HepG2 (cell line): ENCODE data around the gene PPP1R16B. TPM values are rescaled to one million over a fixed set of nuclear protein-coding genes. Genes with fewer than 3 reads are reported as not detected.

ENCODE experiments used
- ATAC-seq: fragments of 200-7000 bp; cut with Tn5 transposase; 3 replicates; pipeline ENCODE4 v1.9.1; 2020; ENCODE audit warnings: mild to moderate bottlenecking, moderate library complexity
- BruUV-seq: library from RNA; stranded (reverse); fragments of 400-500 nt; replicated peaks from 2 replicates; lab custom pipeline; 2021; lab: Mats Ljungman, UMichigan
- CTCF ChIA-PET: fragments of 300-600 bp; formaldehyde crosslinking; extraction: SDS; loops from one replicate; lab custom pipeline; 2021; ENCODE audit warnings: low total read pairs, inconsistent platforms, low intra/inter-chr PET ratio; lab: Yijun Ruan, JAX
- POLR2A ChIA-PET: fragments of 350-600 bp; sonication (Branson Sonifier 250); formaldehyde crosslinking; loops from one replicate; lab custom pipeline; 2020; ENCODE audit warnings: antibody characterized with exemption, inconsistent platforms; lab: Yijun Ruan, JAX
- DNase-seq: peaks from one replicate; pipeline ENCODE4 v3.0.0-alpha.2; 2015; ENCODE audit warnings: low spot score
- FAIRE-seq: peaks from 3 replicates; lab custom pipeline; 2011; peaks lifted over from hg19 to GRCh38; lab: Jason Lieb, UNC
- H2AFZ ChIP-seq: one replicate; pipeline ENCODE4 v1.6.1; 2011; ENCODE audit warnings: low read length, inconsistent platforms
- H3K27ac ChIP-seq: fragments of 300-600 bp; 3 replicates; pipeline ENCODE4 v1.8.0; 2011; ENCODE audit warnings: mixed run types, mild to moderate bottlenecking, mixed read lengths, low read length, inconsistent platforms; ENCODE audit not compliant: insufficient read depth; ENCODE audit errors: extremely low read length
- H3K27me3 ChIP-seq, 2 experiments: fragments of 200-600 bp in 1 of 2; 2 replicates in 1 of 2; 3 replicates in 1 of 2; pipeline versions ENCODE4 v1.6.0 to v1.8.0; 2011; ENCODE audit warnings: low read length in 2 of 2, mild to moderate bottlenecking in 2 of 2, moderate library complexity in 2 of 2, inconsistent platforms in 1 of 2; ENCODE audit not compliant: insufficient read depth in 2 of 2, control insufficient read depth in 1 of 2
- H3K36me3 ChIP-seq, 2 experiments: fragments of 200-600 bp in 1 of 2; replicated peaks in 1 of 2; 2 replicates in 1 of 2; 3 replicates in 1 of 2; pipeline versions ENCODE4 v1.5.1 to v1.8.0; 2011; ENCODE audit warnings: low read length in 2 of 2, inconsistent platforms in 1 of 2; ENCODE audit not compliant: insufficient read depth in 2 of 2, control insufficient read depth in 1 of 2
- H3K4me1 ChIP-seq: 2 replicates; pipeline ENCODE4 v1.5.1; 2012; ENCODE audit warnings: low read length, inconsistent platforms; ENCODE audit not compliant: insufficient read depth
- H3K4me2 ChIP-seq: 2 replicates; pipeline ENCODE4 v1.6.0; 2011; ENCODE audit warnings: low read depth, low read length, inconsistent platforms
- H3K4me3 ChIP-seq, 3 experiments: fragments of 200-600 bp in 1 of 3; sonication (generic), shearing (Covaris generic) in 1 of 3; replicated peaks in 1 of 3; 2 replicates each; pipeline ENCODE4 v1.5.1; 2011 to 2016; ENCODE audit warnings: low read length in 3 of 3, inconsistent platforms in 2 of 3, low read depth in 2 of 3, mild to moderate bottlenecking in 2 of 3, control low read depth in 1 of 3, mixed read lengths in 1 of 3; ENCODE audit not compliant: insufficient read depth in 1 of 3
- H3K79me2 ChIP-seq: one replicate; pipeline ENCODE4 v1.6.1; 2011; ENCODE audit warnings: low read length, inconsistent platforms; ENCODE audit not compliant: insufficient read depth
- H3K9ac ChIP-seq: 2 replicates; pipeline ENCODE4 v1.6.0; 2011; ENCODE audit warnings: mild to moderate bottlenecking, low read depth, low read length, inconsistent platforms; ENCODE audit not compliant: insufficient read depth
- H3K9me3 ChIP-seq: 2 replicates; pipeline ENCODE4 v1.5.1; 2012; ENCODE audit warnings: mild to moderate bottlenecking, low read length
- H4K20me1 ChIP-seq: 2 replicates; pipeline ENCODE4 v1.6.0; 2011; ENCODE audit warnings: inconsistent platforms, mild to moderate bottlenecking, low read length, moderate library complexity; ENCODE audit not compliant: insufficient read depth
- GATAD2A ChIP-seq: IDR thresholded peaks from 2 replicates; pipeline ENCODE4 v1.6.1; 2016
- HNF4A ChIP-seq: sonication (generic); formaldehyde crosslinking; IDR thresholded peaks from 2 replicates; pipeline ENCODE4 v1.4.0; 2020; ENCODE audit warnings: missing genetic modification reagents
- HNF4G ChIP-seq, 2 experiments: sonication (generic) in 1 of 2; formaldehyde crosslinking in 1 of 2; IDR thresholded peaks; 2 replicates each; pipeline versions ENCODE4 v1.4.0 to v1.6.1; 2011 to 2020; ENCODE audit warnings: borderline replicate concordance in 2 of 2, low read depth in 2 of 2, mild to moderate bottlenecking in 2 of 2, low read length in 1 of 2, missing genetic modification reagents in 1 of 2, moderate library complexity in 1 of 2
- POLR2A ChIP-seq, 2 experiments: IDR thresholded peaks; 2 replicates each; pipeline ENCODE4 v1.6.1; 2011; ENCODE audit warnings: low read depth in 2 of 2, low read length in 2 of 2, mild to moderate bottlenecking in 1 of 2, moderate library complexity in 1 of 2; ENCODE audit not compliant: insufficient read depth in 1 of 2
- PRPF4 ChIP-seq: fragments of 200-400 bp; formaldehyde crosslinking; IDR thresholded peaks from 2 replicates; pipeline ENCODE4 v1.6.1; 2016; ENCODE audit warnings: low read length, low read depth; ENCODE audit not compliant: poor library complexity, severe bottlenecking
- TEAD3 ChIP-seq: optimal IDR thresholded peaks from 2 replicates; pipeline ENCODE3; 2016; ENCODE audit warnings: borderline replicate concordance
- ZMYM4 ChIP-seq: sonication (generic); formaldehyde crosslinking; IDR thresholded peaks from 2 replicates; pipeline ENCODE4 v1.8.1; 2023; ENCODE audit warnings: mild to moderate bottlenecking, missing genetic modification reagents
- ZNF546 ChIP-seq: sonication (generic); formaldehyde crosslinking; conservative IDR thresholded peaks from 2 replicates; pipeline ENCODE4 v1.8.1; 2023; ENCODE audit warnings: mild to moderate bottlenecking, missing genetic modification reagents
- ZNF549 ChIP-seq: sonication (generic); formaldehyde crosslinking; IDR thresholded peaks from 2 replicates; pipeline ENCODE4 v1.5.0; 2020; ENCODE audit warnings: missing genetic modification reagents
- ZNF597 ChIP-seq: sonication (generic); formaldehyde crosslinking; IDR thresholded peaks from 2 replicates; pipeline ENCODE4 v1.5.0; 2020; ENCODE audit warnings: missing genetic modification reagents
- ZNF607 ChIP-seq: sonication (generic); formaldehyde crosslinking; IDR thresholded peaks from 2 replicates; pipeline ENCODE4 v1.5.1; 2020; ENCODE audit warnings: missing genetic modification reagents, mild to moderate bottlenecking, borderline replicate concordance
- WGBS: methylation state at CpG from one replicate; pipeline ENCODE4 v1.1.6; 2017; ENCODE audit warnings: low lambda C conversion rate; 5-methylcytosine and 5-hydroxymethylcytosine counted together
- in situ Hi-C: cut with HindIII; loops from 2 replicates; pipeline ENCODE4 v1.10.0; 2017; ENCODE audit warnings: low pct_unique_long_range_greater_than_20kb; ENCODE audit not compliant: extremely low pct_ligation_motif_present
- intact Hi-C: fragments of 100-400 bp; cut with micrococcal nuclease; formaldehyde crosslinking; loops from one replicate; pipeline ENCODE4 v1.10.0; 2022; ENCODE audit not compliant: unreplicated experiment
- polyA plus RNA-seq, 8 experiments: library from polyadenylated mRNA; depleted of rRNA in 3 of 8; stranded (reverse) in 7 of 8; unstranded in 1 of 8; fragments of >200 nt; fragmentation: Illumina TruSeq in 4 of 8; extraction: Trizol in 4 of 8; gene quantifications; 2 replicates each; pipeline versions ENCODE4 v1.2.1 to v1.2.3, GENCODE V29; 2011 to 2016; ENCODE audit warnings: low read depth in 4 of 8, missing spikeins in 1 of 8, mixed read lengths in 1 of 8; ENCODE audit not compliant: insufficient read depth in 1 of 8
- total RNA-seq, 5 experiments: library from RNA; depleted of rRNA; stranded (reverse); fragments of >200 nt; fragmentation: Illumina TruSeq; extraction: Trizol; gene quantifications; 2 replicates each; pipeline ENCODE4 v1.2.3, GENCODE V29; 2016; ENCODE audit warnings: low read depth in 1 of 5
- TF ChIP-seq, protein P1 (sequence below), 2 experiments: fragments of 450-650 bp in 1 of 2; sonication (generic) in 1 of 2; formaldehyde crosslinking in 1 of 2; IDR thresholded peaks; 2 replicates each; pipeline versions ENCODE4 v1.6.1 to v1.8.0; 2016 to 2022; ENCODE audit warnings: antibody characterized with exemption in 1 of 2, mild to moderate bottlenecking in 1 of 2, missing genetic modification reagents in 1 of 2

The PPP1R16B gene
- total and polyA plus RNA-seq, 2 of the 13 experiments (the other 11 are each of a cell fraction or from before 2014, with no cell fraction given), result 0.02 to 0.11 TPM

- peaks cover 3% of the 10 kb centered on the region; the same call in 1 of the 2 replicates for H4K20me1 ChIP-seq
- H3K79me2 ChIP-seq, result peaks cover 54% of the 10 kb centered on the region
- H3K4me2 ChIP-seq, result no peak overlapping the region
- H3K27me3 ChIP-seq, result no peaks in the 10 kb centered on the region
- no peak overlapping the region for H2AFZ ChIP-seq
- intact Hi-C loops, result loop anchor here (1.0 kb wide), 1 partner anchor 29 kb away; no protein-coding TSS in a partner anchor
- peak overlapping the region; percentile 39 for H3K27ac ChIP-seq
- BruUV-seq, result no TSS peak
- H3K9ac ChIP-seq, result no peak overlapping the region
- in situ Hi-C loops, result no loop called here
- no peak overlapping the region for H3K4me3 ChIP-seq
- 93% methylated on average over 5 of the region's 5 CpGs for WGBS
- ChIA-PET CTCF (no interaction called here), POLR2A (interaction anchor here (2.1 to 2.6 kb wide), 3 partner anchors 15 to 28 kb away, joined by 8 to 15 read pairs (median 12); partner anchors contain the start of genes DHX35 and FAM83D)
- peak; percentile 56 for FAIRE-seq
- peak; percentile 63 for DNase-seq
- peaks cover 55% of the 10 kb centered on the region for H3K4me1 ChIP-seq
- ATAC-seq, result peak; percentile 86
- H3K36me3 ChIP-seq, result peaks cover 49 to 84% of the 10 kb centered on the region in 2 experiments
- H3K9me3 ChIP-seq, result no peaks in the 10 kb centered on the region
- TF ChIP-seq ZNF607 (CRISPR knock-in tag), result no peak
- TF ChIP-seq POLR2A (IDR thresholded peaks at IDR 0.05; ENCODE audit: insufficient read depth in 1 of 2, low read depth in 2 of 2, low read length in 2 of 2), result peak in 1 of 2 experiments; percentile 22; a peak in 1 of 4 replicates
- TF ChIP-seq ZMYM4, result peak; percentile 66
- no peak for TF ChIP-seq ZNF597 (CRISPR knock-in tag)
- TF ChIP-seq GATAD2A (CRISPR knock-in tag), result peak; percentile 29; the same call in 1 of the 2 replicates
- no peak for TF ChIP-seq ZNF549 (CRISPR knock-in tag)
- peak; percentile 80 for TF ChIP-seq HNF4A
- peak; percentile 47 for TF ChIP-seq PRPF4
- TF ChIP-seq TEAD3, result peak; percentile 74
- peak; percentile 45; the same call in 1 of the 2 replicates for TF ChIP-seq HNF4G (IDR thresholded peaks at IDR 0.05; ENCODE audit: borderline replicate concordance, low read depth, low read length)
- no peak for TF ChIP-seq HNF4G (CRISPR knock-in tag; IDR thresholded peaks at IDR 0.05; ENCODE audit: borderline replicate concordance, low read depth)
- no peak for TF ChIP-seq ZNF546 (CRISPR knock-in tag)
- TF ChIP-seq, protein P1, sequence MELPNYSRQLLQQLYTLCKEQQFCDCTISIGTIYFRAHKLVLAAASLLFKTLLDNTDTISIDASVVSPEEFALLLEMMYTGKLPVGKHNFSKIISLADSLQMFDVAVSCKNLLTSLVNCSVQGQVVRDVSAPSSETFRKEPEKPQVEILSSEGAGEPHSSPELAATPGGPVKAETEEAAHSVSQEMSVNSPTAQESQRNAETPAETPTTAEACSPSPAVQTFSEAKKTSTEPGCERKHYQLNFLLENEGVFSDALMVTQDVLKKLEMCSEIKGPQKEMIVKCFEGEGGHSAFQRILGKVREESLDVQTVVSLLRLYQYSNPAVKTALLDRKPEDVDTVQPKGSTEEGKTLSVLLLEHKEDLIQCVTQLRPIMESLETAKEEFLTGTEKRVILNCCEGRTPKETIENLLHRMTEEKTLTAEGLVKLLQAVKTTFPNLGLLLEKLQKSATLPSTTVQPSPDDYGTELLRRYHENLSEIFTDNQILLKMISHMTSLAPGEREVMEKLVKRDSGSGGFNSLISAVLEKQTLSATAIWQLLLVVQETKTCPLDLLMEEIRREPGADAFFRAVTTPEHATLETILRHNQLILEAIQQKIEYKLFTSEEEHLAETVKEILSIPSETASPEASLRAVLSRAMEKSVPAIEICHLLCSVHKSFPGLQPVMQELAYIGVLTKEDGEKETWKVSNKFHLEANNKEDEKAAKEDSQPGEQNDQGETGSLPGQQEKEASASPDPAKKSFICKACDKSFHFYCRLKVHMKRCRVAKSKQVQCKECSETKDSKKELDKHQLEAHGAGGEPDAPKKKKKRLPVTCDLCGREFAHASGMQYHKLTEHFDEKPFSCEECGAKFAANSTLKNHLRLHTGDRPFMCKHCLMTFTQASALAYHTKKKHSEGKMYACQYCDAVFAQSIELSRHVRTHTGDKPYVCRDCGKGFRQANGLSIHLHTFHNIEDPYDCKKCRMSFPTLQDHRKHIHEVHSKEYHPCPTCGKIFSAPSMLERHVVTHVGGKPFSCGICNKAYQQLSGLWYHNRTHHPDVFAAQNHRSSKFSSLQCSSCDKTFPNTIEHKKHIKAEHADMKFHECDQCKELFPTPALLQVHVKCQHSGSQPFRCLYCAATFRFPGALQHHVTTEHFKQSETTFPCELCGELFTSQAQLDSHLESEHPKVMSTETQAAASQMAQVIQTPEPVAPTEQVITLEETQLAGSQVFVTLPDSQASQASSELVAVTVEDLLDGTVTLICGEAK (IDR thresholded peaks at IDR 0.05), result no peak
- TF ChIP-seq, protein P1 (CRISPR knock-in tag; IDR thresholded peaks at IDR 0.05), result 0 out of 2 replicates have a peak, but pooled peaks have one; percentile 28
These were observed 136.4 kb downstream of the PPP1R16B start for GRCh38 chr20:38941726-38942389.
